Measurements from ENCODE around the gene KNCN.

KNCN gene

DNA sequence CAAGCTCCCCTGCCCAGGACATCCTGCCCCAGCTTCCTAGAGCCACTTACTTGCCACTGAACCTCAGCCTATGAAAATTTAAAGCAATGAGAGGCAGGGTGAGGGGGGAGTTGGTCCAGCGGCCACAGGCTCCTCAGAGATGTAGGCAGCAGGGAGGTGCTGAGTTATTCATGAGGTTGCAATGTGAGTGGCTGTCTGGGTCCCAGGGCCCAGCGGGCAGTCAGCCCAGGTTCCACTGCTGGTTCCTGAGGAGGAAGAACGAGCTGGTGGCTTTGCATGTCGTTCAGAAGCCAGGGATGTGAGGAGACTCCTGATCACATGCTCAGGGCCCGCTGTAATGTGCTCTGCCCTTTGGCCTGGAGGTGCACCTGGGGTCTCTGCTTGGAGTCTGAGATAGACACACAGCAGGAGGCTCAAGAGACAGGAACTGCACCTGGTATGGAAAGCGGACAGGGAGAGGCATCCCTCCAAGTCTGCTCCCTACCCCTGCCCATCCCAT lies at the start of gene KNCN:
Gene KNCN, minus strand, starts transcription at position 51 of the 499 bp plus-strand sequence. CDS start 432 bp downstream, outside the sequence.
- DNase-seq (ENCODE audit: low read depth, low spot score), result no peak

DNA sequence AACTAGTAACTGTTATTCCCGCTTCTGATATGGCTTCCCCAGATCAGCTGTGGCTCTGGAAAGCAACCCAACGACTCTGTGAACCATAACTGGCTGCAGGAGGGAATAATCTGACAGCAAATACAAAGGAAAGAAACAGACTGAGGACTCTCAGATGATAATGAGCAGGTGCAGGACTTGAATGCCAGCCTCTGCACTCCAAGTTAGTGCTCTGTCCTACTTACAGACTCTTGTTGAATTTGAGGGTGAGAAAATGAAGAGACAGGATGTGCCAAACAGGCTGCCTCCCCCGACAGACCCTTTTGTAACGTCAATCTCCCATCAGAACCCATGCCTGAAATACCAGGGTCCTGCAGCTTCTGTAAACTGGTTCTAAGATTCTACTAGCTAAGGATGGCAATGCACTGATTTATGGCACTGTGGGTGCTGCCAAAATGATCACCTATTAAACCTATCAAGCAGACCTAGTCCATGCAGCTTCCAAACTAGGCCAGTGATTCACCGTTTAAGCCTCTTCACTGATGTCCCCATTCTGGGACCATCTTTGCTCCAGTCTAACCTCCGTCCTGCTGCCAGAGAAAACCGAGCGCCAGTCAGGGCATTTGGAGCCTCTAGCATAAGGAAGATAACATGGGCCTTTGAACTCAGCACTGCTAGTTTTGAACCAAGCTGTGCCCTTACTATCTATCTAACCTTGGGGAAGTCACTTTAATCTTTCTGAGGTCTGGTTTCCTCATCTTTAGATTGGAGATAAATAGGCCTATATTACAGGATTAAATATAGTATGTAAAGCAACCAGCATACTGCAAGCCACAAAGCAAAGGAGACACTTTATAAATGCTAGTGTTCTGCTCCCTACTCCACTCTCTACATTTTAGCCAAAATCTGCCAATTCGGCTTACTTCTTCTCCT lies 47.9 kb upstream of the KNCN start:
- no peak for DNase-seq (ENCODE audit: low read depth, low spot score)

DNA sequence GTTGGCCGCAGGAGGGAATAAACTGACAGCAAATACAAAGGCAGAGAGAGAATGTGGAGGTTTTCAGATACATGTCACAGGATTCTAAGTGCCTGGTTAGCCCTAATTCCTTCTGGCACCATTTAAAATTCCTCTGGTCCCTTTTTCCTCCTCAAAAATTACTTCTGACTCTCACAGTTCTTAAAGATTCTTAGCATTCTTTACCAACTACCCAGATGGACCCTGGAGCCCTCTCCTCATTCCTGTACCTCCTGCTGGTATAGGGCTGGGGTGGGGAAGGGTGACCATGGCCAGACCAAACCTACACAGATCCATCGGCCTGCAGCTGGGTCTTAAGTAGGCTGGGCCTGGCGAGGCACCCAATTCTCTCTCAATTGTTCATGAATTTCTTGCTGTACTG lies 45.4 kb upstream of the KNCN start:
- no peak for DNase-seq (ENCODE audit: low read depth, low spot score)

DNA sequence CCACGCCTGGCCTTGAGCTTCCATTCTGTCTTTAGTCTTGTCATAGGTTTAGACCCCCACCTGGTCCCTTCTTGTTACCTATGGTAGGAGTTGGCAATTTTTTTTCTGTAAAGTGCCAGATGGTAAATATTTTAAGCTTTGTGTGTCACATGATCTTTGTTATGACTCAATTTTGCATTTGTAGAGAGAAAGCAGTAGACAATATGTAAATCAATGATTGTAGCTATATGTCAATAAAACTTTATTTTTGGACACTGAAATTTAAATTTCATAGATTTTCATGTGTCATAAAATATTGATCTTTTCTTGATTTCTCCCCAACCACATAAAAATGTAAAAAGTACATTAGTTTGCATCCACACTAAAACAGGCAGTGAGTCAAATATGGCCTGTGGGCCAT lies 44.6 kb upstream of the KNCN start:
- no peak for DNase-seq (ENCODE audit: low read depth, low spot score)

DNA sequence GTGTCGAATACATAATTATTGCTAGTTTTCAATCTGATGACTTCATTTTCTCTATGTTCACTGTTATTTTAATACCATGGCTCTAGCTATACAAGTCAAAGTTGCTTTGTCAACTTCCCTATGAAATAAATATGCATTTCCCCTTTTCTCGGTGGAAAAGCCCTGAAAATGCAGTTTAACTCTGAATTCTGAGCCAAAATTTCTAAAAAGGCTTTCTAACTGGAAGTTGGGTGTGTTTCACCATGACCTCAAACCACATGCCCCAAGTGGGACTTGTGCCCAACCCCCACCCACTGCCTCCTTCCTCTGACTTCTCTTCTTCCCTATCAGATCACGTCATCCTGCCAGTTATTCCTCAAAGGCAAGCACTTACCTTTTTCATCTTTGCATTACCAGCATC lies 43.7 kb upstream of the KNCN start:
- DNase-seq (ENCODE audit: low read depth, low spot score), result no peak

DNA sequence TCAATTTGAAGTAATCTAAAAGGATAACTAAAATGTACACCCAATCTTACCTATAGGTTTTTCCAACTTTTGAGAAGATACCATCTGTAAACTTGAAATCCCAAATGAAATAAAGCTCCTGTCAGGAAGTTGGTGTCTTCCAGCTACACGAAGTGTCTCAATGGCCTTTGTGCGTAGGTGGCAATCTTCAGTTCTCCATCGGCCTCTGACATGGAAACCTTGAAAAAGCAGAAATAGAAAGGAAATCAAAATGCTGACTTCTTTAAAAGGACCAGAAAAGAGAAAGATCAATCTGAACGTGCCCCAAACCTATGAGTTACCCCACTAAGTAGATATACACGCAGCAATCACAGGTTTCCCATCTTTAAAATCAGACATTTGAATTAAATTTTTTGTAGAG lies 42.6 kb upstream of the KNCN start:
- DNase-seq (ENCODE audit: low read depth, low spot score), result no peak

DNA sequence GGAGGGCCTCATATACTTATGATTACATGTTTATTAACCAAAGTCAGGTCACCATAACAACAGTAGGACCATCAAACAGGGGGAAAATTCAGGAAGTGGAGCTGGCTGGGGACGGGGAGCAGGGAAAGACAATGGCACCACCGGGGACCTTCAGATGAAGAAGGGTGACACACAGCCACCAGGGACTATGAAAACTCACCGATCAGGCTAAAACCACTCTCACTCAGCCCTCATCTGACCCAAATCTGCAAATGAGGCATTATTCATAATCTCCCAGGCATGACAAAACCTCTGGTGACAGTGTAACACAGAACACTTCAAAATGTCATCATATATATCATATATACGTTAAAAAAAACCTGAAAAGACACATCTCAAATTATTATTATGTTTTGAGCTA lies 41.4 kb upstream of the KNCN start:
- DNase-seq (ENCODE audit: low read depth, low spot score), result no peak

DNA sequence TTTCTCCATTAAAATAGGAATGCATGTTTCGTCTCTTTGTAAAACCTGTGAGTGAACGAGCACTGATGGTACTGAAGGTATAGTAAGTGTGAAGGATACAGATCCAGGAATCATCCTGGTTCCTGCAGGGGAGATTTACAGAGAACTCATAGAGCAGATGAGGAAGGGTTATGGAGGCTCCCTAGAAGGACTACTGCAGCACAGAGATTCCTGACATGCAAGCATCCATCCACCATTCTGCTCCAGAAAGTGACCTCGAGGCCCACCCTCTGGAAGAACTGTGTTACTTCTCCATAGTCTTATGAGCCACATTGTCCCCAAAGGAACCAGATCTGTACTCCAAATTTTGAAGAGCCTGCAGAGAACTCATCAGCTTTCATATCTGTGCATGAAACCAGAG lies 38.1 kb upstream of the KNCN start:
- no peak for DNase-seq (ENCODE audit: low read depth, low spot score)

DNA sequence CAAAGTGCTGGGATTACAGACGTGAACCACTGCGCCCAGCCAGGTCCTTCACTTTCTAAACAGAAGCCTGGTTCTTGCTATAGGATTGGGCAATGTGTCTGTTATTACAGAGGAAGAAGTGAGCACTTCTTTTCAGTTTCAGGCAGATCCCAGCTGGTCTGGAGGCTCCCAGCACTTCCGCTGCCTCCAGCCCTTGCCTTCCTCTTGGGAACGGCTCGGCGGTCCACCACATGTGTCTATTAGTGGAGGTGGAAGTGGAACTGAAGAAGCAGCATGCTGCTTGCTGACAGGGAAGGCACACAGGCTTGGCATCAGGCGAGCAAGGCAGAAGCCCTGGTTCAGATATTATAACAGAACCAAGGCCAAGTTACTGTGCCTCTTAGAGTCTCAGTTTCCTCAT lies 35.6 kb upstream of the KNCN start:
- DNase-seq (ENCODE audit: low read depth, low spot score), result no peak

DNA sequence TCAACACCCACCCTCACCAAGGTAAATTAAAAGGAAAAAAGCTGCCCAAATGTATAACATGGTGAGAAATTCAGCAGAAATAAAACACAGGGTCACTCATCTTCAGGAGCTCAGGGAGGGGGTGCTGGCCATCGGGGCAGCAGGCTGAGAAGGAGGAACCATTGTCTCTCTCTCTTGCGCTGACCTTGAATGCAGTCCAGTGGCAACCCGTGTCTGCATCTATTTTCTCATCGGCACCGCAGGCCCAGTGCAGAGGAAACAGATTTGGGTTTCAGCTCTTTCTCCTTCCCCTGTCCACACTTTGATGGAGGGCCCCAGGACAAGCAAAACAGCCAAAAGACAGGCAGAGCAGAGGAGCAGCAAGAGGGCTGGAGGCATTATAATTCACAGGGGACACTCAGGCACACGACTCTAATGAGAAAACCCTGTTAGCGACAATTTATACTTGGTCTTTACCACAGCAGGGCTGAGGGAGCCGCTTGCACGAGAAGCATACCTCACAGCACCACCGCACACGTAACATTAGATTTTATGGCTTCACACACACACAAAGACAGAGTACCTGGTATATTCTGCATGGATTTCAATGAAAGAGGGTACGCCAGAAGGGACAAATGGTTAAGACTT lies 34.0 kb upstream of the KNCN start:
- no peak for DNase-seq (ENCODE audit: low read depth, low spot score)

DNA sequence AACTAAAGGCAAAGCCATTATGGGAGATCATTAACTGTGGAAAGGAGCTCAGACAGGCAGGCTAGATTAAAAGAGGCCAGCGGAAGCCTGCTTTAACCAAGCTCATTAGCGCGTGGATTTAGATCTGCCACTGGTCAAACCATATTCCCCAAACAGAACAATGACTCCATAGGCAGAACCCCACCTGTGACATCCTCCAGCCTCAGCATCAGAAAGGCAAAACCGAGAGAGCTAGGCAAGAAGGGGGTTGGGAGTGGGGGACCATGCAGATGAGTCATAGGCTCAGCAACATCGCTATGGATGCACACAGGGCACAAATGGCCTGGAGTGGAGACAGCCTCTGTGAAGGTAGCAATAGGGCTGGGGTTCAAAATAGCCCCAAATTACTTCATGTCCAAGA lies 32.0 kb upstream of the KNCN start:
- no peak for DNase-seq (ENCODE audit: low read depth, low spot score)

DNA sequence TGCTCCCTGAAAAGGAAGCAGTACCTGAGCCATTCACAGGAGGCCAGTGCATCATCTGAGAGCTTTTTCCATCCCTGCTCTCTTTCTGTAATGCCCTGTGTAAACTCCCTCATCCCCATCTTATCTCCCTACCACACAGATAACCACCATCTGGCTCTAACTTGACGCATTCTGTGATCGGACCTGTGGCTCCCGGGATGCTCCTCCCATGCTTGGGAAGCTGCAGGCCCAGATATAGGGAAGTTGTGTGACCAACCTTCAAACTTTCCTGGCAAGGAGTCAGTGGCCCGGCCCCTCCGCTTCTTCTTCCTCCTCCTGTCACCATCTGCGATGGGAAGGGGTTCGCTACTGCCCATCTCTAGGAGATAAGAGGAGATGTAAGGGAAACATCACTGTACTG lies 31.5 kb upstream of the KNCN start:
- no peak for DNase-seq (ENCODE audit: low read depth, low spot score)

DNA sequence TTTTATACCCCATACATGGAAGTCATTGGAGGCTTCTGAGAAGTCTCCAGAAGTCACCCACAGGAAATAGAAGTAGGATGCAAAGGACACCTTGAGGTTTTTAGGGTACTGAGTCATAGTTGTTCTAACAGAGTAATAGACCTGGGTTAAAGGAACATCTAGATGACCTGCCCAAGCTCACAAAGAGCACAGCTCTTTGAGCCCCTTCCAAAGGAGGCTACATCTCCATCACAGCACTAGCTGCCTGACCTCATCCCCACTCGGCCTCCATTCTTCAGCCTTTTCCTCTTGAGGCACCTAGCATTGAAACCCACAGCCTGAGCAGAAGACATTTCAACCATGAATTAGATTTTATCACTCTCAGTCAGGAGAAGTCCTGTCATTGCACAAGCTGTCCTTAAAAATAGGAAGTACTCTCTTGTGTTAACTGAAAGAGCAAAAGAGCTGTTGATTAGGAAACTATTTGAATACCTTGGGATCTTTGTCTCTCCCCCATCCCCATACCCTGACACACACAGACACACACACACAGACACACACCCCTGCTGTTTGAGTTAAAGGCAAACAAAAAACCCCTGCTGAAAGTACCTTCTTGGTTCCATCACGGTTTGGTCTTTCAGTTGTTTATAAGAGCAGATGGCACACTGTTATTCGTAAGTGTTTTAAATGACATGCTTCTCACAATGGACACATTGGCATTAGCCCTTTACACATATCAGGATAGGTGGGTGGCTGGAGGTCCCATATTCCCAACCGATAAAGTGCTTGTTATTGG lies 30.4 kb upstream of the KNCN start:
- DNase-seq (ENCODE audit: low read depth, low spot score), result no peak

DNA sequence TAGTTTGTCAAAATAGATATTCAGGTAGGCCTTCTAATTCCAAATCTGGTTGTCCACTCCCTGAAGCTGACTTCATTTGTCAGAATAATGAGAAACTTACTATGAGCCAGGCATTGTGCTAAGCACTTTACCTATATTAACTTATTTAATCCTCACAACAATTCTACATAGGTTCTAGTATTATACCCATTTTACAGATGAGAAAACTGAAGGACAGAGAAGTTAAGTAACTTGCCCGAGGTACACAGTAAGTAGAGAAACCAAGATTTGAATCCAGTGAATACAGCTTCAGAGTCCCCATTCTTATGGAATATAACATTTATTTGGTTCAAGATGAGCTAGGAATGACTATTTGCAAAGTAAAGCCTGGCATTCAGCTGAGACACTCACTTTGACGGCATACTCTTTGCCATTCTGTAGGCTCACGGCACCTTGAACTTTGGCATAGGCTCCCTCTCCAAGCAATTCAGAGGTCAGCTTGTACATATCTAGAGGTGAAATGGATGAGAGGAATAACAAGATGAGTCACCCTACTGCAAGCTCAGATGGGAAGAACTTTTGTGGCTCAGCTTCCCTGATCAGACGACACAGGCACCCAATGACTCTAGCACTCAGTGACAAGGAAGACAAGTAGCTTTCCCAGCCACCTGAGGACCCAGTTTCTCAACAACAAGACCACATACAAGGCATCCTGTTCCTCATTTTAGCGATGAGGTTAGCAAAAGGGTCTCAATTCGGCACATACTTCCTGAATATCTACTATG lies 28.9 kb upstream of the KNCN start:
- DNase-seq (ENCODE audit: low read depth, low spot score), result no peak

DNA sequence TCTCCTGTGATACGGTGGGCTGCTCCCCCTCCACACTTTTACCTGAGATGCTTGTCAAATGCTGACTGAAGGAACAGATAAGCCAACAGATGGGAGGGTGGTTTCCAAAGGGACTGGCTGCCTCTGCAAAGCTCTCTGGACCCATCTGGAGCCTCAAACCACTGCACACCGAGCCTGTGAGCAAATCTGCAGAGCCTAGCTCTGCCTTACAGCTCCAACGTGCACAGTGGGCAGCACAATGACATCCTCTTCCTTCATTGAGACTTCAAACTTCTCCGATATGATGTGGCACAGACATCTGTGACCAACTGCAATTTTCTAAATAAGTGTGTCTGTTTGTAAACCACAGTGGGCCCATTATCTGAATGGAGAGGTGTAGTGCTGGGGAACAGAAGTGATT lies 26.2 kb upstream of the KNCN start:
- DNase-seq (ENCODE audit: low read depth, low spot score), result no peak

DNA sequence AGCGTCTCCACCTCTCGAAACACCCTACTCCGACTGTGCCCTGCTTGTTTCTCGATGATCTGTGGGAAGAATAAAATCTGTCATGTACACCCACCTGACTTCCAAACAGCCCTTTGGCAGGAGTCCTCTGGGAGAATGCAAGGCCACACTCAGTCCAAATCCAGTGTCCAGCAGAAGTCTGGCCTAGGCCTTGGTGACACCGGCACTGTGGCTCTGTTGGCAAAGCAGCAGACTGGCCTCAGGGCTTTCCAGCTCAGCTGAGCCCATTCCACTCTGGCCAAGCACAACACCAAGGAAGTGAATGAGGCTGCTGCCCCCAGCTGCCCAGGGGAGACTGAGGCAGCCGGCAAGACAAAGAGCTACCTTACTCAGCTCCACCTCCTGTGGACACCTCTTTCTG lies 25.1 kb upstream of the KNCN start:
- DNase-seq (ENCODE audit: low read depth, low spot score), result no peak

DNA sequence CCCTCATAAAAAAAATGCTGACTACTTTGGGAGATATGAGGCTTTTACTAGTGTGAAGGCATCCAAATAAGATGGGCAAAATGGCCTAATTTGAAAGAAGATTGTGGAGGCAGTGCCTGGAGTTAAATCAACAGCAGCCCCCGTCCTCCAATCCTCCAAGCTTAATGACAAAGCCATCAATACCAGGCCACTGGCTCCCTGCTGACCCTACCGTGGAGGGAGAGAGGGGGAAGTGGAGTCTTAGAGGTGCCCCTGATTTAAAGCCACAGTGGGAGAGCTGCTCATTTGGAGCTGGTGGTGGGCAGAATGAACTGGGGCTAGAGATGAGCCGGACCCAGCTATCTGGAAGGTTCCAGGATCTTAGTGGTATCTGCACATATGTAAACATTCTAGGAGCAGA lies 24.3 kb upstream of the KNCN start:
- DNase-seq (ENCODE audit: low read depth, low spot score), result no peak

DNA sequence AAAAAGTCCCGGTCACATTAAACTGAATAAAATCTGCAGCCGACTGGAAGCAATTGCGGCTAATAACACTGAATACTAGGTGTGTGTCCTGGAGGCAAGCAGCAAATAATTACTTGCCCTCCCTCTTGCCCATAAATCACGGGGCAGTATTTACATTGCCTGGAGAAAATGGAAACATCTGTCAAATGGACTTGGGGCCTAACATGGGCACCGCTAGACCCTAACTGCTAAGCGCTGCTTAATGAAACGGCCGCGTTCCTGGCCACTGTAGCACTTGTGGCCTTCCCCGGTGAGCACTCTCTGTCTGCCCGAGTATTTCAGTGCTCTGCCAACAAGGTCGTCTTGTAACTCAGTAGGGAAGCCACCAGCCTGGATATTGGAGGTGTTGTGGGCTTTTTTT lies 23.9 kb upstream of the KNCN start:
- no peak for DNase-seq (ENCODE audit: low read depth, low spot score)

DNA sequence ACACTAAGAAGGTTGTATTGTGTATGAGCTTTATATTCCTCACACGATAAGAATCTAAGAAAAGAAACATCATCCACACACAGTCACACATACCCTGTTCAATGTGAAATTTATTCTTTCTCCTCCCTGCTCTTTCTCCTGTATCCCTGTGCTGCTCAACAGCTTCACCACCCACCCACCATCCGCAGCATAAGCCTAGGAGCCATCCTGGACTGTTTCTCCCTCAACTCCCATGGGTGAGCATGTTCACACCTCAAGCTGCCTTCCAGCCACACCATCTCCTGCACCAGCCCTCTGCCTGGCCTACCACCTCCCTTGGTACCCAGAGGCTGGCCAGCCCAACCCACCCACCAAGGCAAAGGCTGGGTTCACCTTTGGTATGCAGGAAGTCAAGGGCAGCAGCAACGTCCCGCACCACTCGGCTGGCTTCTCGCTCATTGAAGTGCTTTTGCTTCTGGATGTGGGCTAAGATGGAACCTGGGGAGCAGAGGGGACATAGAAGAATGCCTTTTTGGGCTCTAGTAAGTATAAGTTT lies 20.3 kb upstream of the KNCN start:
- DNase-seq (ENCODE audit: low read depth, low spot score), result no peak

DNA sequence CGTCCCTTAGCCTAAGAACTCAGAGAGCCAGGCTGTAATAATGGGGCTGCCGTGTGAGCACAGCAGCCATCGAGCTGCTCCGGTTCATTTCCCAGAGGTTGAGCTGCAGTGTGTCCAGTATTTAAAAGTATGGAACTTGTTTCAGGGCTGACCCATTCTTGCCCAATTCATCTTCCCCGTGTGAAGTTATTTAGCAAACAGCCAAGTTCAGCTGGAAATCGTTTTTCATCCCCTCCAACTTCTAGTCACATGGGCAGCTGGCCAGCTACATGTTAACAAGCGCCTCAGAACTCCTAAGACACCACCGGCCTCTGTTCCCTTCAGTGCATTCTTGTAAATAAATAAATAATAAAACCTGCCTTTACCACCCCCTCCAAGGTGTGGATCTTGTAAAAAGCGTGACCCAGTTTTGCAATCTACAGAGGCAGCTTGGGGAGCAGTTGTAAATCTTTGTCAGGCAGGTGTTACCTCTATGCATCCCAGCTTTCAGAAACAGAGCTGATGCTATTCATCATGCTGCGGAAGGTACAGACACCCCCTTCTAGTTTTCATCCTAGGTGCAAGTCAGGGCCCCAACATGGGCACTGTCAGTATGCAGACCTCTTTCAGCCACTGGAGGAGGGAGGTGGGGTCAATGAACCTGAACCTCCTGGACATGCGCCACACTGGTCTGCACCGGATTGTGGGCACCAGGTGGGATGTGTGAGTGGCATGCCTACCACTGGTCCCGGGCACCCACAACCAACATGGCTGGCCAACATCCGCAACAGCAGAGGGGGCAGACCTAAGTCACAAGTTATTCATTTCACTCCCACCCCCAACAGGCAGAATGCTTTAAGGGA lies 18.7 kb upstream of the KNCN start:
- DNase-seq (ENCODE audit: low read depth, low spot score), result no peak

Data from smooth muscle cell of the brain vasculature (primary cell).